HG03460 (cell line): Measurements from ENCODE around the gene CABP5.
"Not testable (repeated sequence)": the region's sequence is repeated elsewhere in the genome, so short reads cannot be mapped to it uniquely, and the experiment has no call there.

ENCODE experiments used
- ATAC-seq: cut with Tn5 transposase; IDR thresholded peaks from one replicate; pipeline ENCODE4 v1.9.1; 2021; ENCODE audit not compliant: unreplicated experiment

Gene CABP5

GRCh38 chr19:48043675-48044258 lies at the start of gene CABP5:
TSS of gene CABP5 (minus strand) at chr19:48044079. CDS start at chr19:48043922, 157 bp downstream.
- no peak for ATAC-seq

- ATAC-seq = not testable (repeated sequence)
Observed at GRCh38 chr19:48091111-48091718, 47.3 kb upstream of the CABP5 start.

- ATAC-seq = no peak
Observed at GRCh38 chr19:48090281-48090802, 46.5 kb upstream of the CABP5 start.

DNA sequence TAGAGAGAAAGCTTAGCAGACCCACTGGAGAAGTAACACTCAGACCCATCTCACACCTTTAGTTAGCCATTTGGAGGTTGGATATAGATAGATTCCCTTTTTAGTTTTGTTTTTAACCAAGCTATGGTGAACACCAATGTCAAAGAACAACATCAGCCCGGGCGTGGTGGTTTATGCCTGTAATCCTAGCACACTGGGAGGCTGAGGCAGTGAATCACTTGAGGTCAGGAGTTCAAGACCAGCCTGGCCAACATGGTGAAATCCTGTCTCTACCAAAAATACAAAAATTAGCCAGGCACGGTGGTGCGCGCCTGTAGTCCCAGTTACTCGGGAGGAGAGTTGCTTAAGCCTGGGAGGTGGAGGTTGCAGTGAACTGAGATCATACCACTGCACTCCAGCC lies 45.1 kb upstream of the CABP5 start:
- not testable (repeated sequence) for ATAC-seq

DNA sequence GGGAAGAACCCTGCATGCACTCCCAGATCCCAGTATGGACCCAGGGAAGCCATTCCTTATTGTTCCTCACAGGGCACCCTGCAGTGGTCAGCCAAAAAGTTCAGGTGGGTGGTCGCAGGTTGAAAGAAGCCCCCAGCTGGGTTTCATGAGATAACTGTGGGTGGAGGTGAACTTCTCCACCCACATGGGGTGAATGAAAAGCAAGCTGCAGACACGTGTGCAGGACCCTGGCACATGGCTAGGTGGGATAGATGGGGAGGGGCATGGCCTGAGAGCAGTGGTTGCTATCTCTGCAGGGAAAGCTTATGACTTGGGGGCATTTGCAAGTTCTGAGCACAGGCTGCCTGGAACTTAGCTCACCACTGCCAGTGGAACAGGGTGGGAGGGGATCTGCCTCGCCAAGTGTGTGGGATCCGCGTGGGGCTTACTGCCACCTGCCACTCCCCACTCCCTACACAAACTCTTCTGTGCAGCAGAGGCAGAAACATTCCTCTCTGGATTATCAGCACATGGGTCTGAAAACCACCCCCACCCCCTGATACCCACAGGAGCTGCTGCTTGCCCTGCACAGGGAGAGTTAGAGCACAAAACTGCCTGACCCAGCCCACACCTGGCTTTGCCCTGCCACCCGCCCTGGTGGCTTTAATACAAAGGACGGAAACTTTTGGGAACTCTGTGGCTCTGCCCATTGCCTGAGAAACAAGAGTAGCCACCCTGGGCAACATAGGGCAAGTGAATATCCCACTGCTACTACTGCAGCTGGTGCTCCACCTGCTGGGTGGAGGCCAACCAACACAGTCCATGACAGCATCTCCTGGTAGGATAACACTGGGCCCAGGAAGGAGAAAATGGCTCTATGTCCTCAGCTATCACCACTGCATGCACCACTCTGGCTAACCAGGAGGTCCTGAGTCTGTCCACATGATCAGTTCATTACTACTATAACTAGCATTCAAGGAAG lies 42.3 kb upstream of the CABP5 start:
- ATAC-seq = no peak

GRCh38 chr19:48085076-48085475 lies 41.2 kb upstream of the CABP5 start:
- no peak for ATAC-seq

- ATAC-seq = no peak
Observed at GRCh38 chr19:48081106-48081505, 37.2 kb upstream of the CABP5 start.

DNA sequence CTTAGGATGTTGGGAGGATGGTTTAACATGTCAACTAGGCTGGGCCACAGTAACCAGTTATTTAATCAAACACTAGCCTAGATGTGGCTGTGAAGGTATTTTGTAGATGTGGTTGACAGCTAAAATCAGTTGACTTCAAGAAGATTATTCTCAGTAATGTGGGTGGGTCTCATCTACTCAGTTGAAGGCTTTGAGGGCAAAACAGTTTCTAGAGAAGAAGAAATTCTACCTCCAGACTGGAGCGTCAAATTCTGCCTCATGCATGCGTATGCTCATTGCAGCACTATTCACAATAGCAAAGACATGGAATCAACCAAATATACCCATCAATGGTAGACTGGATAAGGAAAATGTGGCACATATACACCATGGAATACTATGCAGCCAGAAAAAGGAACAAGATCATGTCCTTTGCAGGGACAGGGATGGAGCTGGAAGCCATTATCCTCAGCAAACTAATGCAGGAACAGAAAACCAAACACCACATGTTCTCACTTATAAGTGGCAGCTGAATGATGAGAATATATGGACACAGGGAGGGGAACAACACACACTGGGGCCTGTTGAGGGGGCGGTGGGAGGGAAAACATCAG lies 26.4 kb upstream of the CABP5 start:
- ATAC-seq = not testable (repeated sequence)

DNA sequence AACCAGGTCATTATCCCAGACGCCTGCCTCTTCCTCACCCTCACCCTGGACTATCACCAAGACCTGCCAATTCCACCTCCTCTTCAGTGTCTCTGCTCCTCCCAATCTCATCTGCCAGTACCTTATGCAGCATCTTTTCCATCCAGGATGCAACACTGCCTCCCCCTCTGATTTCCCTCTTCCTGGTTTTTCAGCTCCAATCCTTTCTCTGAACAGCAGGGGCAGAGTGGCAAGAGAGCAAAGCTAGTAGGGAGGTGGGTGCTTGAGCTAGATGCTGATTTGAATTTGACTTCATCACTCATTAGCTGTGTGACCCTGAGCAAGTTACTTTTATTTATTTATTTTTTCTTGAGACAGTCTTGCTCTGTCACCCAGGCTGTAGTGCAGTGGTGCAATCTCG lies 25.6 kb upstream of the CABP5 start:
- ATAC-seq = no peak

GRCh38 chr19:48064509-48064908 lies 20.6 kb upstream of the CABP5 start:
- no peak for ATAC-seq

DNA sequence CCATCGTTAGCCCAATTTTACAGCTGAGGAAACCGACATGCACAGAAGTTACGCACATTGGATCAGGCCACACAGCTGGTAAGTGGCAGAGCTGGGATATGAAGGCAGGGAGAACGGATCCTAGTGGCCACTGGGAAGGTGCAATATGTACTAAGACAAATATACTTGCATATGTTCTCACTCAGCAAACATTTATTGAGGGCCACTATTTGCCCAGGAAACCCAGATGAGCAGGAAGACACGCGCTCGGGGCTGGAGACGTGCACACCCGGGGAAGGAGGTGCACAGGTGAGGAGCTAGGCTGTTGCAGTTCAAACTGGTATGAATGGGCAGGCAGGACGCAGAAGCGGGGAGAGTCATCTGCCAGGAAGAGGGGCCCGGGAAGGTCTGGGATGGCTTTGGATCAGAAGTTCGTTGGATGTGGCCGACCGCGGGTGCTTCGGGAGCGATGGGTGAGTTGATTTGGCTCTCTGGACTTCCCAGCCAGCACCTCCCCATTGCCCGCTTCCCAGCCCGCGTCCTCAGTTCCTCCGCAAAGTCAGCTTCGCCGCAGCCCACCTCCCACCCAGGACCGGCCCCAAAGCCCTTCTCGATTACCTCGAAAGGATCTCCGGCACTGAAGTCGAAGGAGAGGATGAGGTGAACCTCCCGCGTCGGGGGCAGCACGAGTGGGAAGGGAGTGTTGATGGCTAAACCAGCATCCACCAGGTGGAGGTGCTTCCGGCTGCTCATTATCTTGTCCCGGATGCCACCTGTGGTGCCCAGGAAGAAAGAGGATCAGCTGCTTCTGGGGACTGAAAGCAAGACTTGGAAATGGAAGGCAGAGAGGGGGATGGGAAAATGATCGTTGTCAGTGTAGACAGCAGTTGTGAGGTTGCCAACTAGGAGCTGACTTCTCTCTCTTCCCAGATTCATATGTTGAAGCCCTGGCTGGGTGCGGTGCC lies 17.8 kb upstream of the CABP5 start:
- ATAC-seq = no peak

DNA sequence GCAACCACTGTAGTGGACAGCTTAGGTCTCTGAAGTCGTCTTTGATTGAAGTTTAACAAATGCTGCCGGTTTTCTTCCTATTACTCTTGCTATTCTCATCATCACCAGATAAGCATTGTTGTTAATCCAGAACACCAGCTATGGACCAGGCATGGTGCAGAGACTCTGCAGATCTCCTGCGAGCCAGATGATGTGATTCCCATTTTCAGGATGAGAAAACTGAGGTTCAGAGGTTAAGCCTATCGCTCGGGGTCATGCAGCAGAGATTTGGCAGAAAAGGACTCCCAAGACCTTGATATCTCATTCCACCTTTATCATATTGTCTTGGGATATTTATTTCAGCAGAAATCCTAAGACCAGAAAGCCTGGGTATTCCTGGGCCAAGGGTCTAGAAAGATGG lies 16.5 kb upstream of the CABP5 start:
- ATAC-seq = no peak

- no peak for ATAC-seq
Observed at GRCh38 chr19:48059331-48059730, 15.5 kb upstream of the CABP5 start.

- ATAC-seq = no peak
Observed at GRCh38 chr19:48053856-48054255, 10.0 kb upstream of the CABP5 start.

GRCh38 chr19:48053076-48053475 lies 9.2 kb upstream of the CABP5 start:
- ATAC-seq = no peak

GRCh38 chr19:48051335-48052033 lies 7.6 kb upstream of the CABP5 start:
- ATAC-seq = no peak

DNA sequence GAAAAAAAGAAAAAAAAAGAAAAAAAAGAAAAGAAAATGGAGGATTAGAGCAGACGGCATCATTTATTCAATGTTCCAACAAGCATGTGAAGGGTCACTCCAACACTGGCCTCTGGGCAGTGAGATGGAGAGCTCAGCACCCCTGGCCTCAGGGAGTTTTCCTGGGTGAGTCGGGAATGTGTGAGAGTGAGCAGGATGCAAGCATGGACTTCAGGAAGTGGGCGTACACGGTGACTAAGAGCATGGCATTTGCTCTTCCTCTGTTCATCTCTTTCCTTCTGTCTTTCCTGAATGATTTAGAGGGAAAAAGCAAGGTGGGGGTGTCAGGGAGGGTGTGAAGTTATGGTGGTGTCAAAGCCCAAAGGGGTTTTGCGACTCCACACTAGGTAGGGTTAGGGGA lies 682 bp upstream of the CABP5 start:
- ATAC-seq = no peak

DNA sequence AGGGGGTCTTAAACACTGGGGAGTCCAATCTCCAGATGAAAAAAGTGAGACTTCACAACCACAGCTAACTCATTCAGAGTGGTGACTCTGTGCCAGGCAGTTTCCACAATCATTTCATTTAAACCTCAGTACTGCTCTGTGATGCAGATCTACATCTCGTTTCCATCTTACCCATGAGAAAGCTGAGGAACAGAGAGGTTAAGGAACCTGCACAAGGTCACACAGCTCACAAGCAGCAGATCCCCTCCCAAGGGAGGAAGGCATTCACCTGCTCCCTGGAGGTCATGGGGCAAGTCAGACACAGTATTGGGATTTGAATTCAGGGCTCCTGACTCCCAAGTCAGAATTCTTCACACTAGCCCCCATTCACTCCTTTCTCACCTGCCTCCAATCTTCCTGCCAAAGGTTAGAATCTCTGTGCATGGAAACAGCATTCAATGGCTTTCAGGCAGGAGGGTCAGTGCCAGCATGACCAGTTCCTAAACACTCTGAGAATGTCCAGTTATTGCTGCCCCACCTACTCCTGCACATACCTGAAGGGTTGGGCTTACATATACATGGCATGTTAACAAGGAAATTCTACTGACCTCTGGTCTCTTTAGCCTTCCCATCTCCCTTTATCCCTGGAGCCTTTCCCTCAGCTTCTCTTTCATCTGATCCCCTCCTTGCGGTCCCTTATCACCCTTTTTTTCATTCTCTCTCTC lies 1.9 kb downstream of the CABP5 start:
- ATAC-seq = no peak

DNA sequence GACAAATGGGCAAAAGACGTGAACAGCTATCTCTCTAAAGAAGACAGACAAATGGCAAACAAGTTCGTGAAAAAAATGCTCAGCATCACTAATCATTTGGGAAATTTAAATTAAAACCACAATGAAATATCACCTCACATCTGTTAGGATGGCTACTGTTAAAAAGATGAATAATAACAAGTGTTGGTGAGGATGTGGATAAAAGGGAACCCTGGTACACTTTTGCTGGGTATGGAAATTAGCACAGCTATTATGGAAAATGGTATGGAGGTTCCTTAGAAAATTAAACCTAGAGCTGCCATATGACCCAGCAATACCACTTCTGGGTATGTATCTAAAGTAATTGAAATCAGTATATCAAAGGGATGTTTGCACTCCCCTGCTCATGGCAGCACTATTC lies 7.1 kb downstream of the CABP5 start:
- no peak for ATAC-seq
